H1 (cell line): Measurements from ENCODE around the gene DTWD2. TPM values are rescaled to one million over a fixed set of nuclear protein-coding genes. Genes with fewer than 3 reads are reported as not detected.

Source experiments
- CTCF ChIA-PET: fragments of 300-600 bp; sonication (Branson Sonifier 250); formaldehyde crosslinking; loops from one replicate; lab custom pipeline; 2021; ENCODE audit not compliant: partially characterized antibody; lab: Charles Lee
- POLR2A ChIA-PET: fragments of 300-600 bp; sonication (Branson Sonifier 250); formaldehyde crosslinking; loops from one replicate; lab custom pipeline; 2021; ENCODE audit warnings: inconsistent platforms; ENCODE audit not compliant: partially characterized antibody; lab: Charles Lee
- DNase-seq, 2 experiments: peaks; one replicate each; pipeline versions ENCODE4 v3.0.0 to v3.0.0-alpha.2; 2010 to 2022; ENCODE audit warnings: low spot score in 2 of 2, low read depth in 1 of 2, mixed read lengths in 1 of 2
- FAIRE-seq: peaks from 2 replicates; lab custom pipeline; 2011; peaks lifted over from hg19 to GRCh38; lab: Jason Lieb, UNC
- H2AFZ ChIP-seq: 2 replicates; pipeline ENCODE4 v1.8.1; 2012; ENCODE audit warnings: low read length, inconsistent platforms
- H2AK5ac ChIP-seq: 2 replicates; pipeline ENCODE4 v1.6.1; 2013; ENCODE audit warnings: low read depth, low read length
- H2BK120ac ChIP-seq: replicated peaks from 2 replicates; pipeline ENCODE3; 2013; ENCODE audit warnings: low read depth, low read length, inconsistent platforms
- H2BK12ac ChIP-seq: 2 replicates; pipeline ENCODE4 v1.6.1; 2013; ENCODE audit warnings: low read depth, low read length
- H2BK15ac ChIP-seq: 2 replicates; pipeline ENCODE4 v1.6.1; 2013; ENCODE audit warnings: low read length
- H2BK20ac ChIP-seq: 2 replicates; pipeline ENCODE4 v1.6.1; 2013; ENCODE audit warnings: low read length
- H2BK5ac ChIP-seq: 2 replicates; pipeline ENCODE4 v1.6.1; 2013; ENCODE audit warnings: low read depth, low read length
- H3K14ac ChIP-seq: 2 replicates; pipeline ENCODE4 v1.6.1; 2013; ENCODE audit warnings: inconsistent platforms; ENCODE audit not compliant: insufficient read length
- H3K18ac ChIP-seq: 2 replicates; pipeline ENCODE4 v1.6.1; 2013; ENCODE audit warnings: low read length; ENCODE audit errors: extremely low read depth
- H3K23ac ChIP-seq: 2 replicates; pipeline ENCODE4 v1.6.1; 2013; ENCODE audit warnings: inconsistent platforms; ENCODE audit not compliant: insufficient read length
- H3K23me2 ChIP-seq: 2 replicates; pipeline ENCODE4 v1.6.1; 2013; ENCODE audit warnings: low read depth, low read length
- H3K27ac ChIP-seq: 2 replicates; pipeline ENCODE4 v1.6.1; 2011; ENCODE audit warnings: low read depth, low read length, inconsistent platforms
- H3K27me3 ChIP-seq, 4 experiments: replicated peaks in 1 of 4; 1 replicate in 1 of 4; 2 replicates in 3 of 4; pipeline versions ENCODE4 v1.6.1 to v1.8.1; 2011 to 2013; ENCODE audit warnings: low read length in 3 of 4, mild to moderate bottlenecking in 3 of 4, inconsistent platforms in 2 of 4, mixed read lengths in 2 of 4, moderate library complexity in 1 of 4; ENCODE audit not compliant: control insufficient read depth in 3 of 4, insufficient read depth in 3 of 4; ENCODE audit errors: extremely low read depth in 1 of 4
- H3K36me3 ChIP-seq, 4 experiments: 2 replicates each; pipeline versions ENCODE4 v1.6.1 to v1.8.1; 2011 to 2013; ENCODE audit warnings: mild to moderate bottlenecking in 4 of 4, low read length in 3 of 4, moderate library complexity in 2 of 4, control low read depth in 1 of 4, inconsistent platforms in 1 of 4; ENCODE audit not compliant: insufficient read depth in 4 of 4, control insufficient read depth in 2 of 4
- H3K4ac ChIP-seq: replicated peaks from 2 replicates; pipeline ENCODE3; 2013; ENCODE audit warnings: low read length, low read depth, mixed read lengths, inconsistent platforms; ENCODE audit not compliant: insufficient read length
- H3K4me1 ChIP-seq, 4 experiments: replicated peaks in 1 of 4; 1 replicate in 1 of 4; 2 replicates in 3 of 4; pipeline versions ENCODE4 v1.6.1 to v1.8.1; 2011 to 2013; ENCODE audit warnings: low read length in 3 of 4, inconsistent platforms in 2 of 4, mixed read lengths in 1 of 4; ENCODE audit not compliant: insufficient read depth in 4 of 4, control insufficient read depth in 3 of 4
- H3K4me2 ChIP-seq, 2 experiments: 2 replicates each; pipeline versions ENCODE4 v1.6.1 to v1.8.1; 2011 to 2013; ENCODE audit warnings: low read depth in 2 of 2, low read length in 2 of 2, control low read depth in 1 of 2, inconsistent platforms in 1 of 2, mild to moderate bottlenecking in 1 of 2; ENCODE audit not compliant: insufficient read depth in 1 of 2
- H3K4me3 ChIP-seq, 4 experiments: fragments of 200-600, 300-600 bp in 1 of 4; sonication (generic), shearing (Covaris generic), sonication (Bioruptor Twin) in 1 of 4; 2 replicates each; pipeline versions ENCODE4 v1.5.1 to v1.8.1; 2011 to 2016; ENCODE audit warnings: low read length in 4 of 4, low read depth in 3 of 4, control low read depth in 2 of 4, inconsistent platforms in 2 of 4, mild to moderate bottlenecking in 2 of 4, mixed read lengths in 1 of 4, moderate library complexity in 1 of 4; ENCODE audit not compliant: insufficient read depth in 2 of 4; ENCODE audit errors: extremely low read depth in 1 of 4
- H3K56ac ChIP-seq: replicated peaks from 2 replicates; pipeline ENCODE3; 2013; ENCODE audit warnings: low read depth, mild to moderate bottlenecking, mixed read lengths, low read length, inconsistent platforms; ENCODE audit not compliant: insufficient read length
- H3K79me1 ChIP-seq: 2 replicates; pipeline ENCODE4 v1.6.1; 2013; ENCODE audit warnings: low read depth, low read length, control low read depth
- H3K79me2 ChIP-seq, 2 experiments: 2 replicates each; pipeline versions ENCODE4 v1.6.1 to v1.8.1; 2012 to 2013; ENCODE audit warnings: low read length in 2 of 2, mild to moderate bottlenecking in 2 of 2, inconsistent platforms in 1 of 2; ENCODE audit not compliant: insufficient read depth in 2 of 2, control insufficient read depth in 1 of 2
- H3K9ac ChIP-seq, 4 experiments: replicated peaks in 1 of 4; 1 replicate in 1 of 4; 2 replicates in 3 of 4; pipeline versions ENCODE4 v1.6.1 to v1.8.1; 2011 to 2013; ENCODE audit warnings: low read depth in 3 of 4, low read length in 3 of 4, control low read depth in 2 of 4, mild to moderate bottlenecking in 2 of 4, moderate library complexity in 2 of 4, inconsistent platforms in 1 of 4; ENCODE audit errors: extremely low read depth in 1 of 4
- H3K9me3 ChIP-seq, 2 experiments: 2 replicates each; pipeline versions ENCODE4 v1.6.1 to v1.8.1; 2012 to 2013; ENCODE audit warnings: mild to moderate bottlenecking in 2 of 2, moderate library complexity in 2 of 2, control low read depth in 1 of 2, inconsistent platforms in 1 of 2, low read depth in 1 of 2, low read length in 1 of 2, mixed read lengths in 1 of 2; ENCODE audit not compliant: insufficient read depth in 2 of 2
- H4K20me1 ChIP-seq, 2 experiments: replicated peaks in 1 of 2; 2 replicates each; pipeline versions ENCODE3 to v1.8.1; 2011 to 2013; ENCODE audit warnings: inconsistent platforms in 2 of 2, low read length in 2 of 2, mild to moderate bottlenecking in 1 of 2; ENCODE audit not compliant: insufficient read depth in 2 of 2, control insufficient read depth in 1 of 2
- H4K5ac ChIP-seq: 2 replicates; pipeline ENCODE4 v1.6.1; 2013; ENCODE audit warnings: low read length, low read depth, mixed read lengths, inconsistent platforms; ENCODE audit not compliant: insufficient read length
- H4K8ac ChIP-seq: 2 replicates; pipeline ENCODE4 v1.8.0; 2013; ENCODE audit warnings: mild to moderate bottlenecking, moderate library complexity, low read length, inconsistent platforms; ENCODE audit not compliant: insufficient read depth; ENCODE audit errors: extremely low read depth
- H4K91ac ChIP-seq: replicated peaks from 2 replicates; pipeline ENCODE3; 2013; ENCODE audit warnings: low read length, mixed read lengths, inconsistent platforms; ENCODE audit not compliant: insufficient read length
- BRCA1 ChIP-seq: IDR thresholded peaks from 2 replicates; pipeline ENCODE4 v1.6.1; 2012; ENCODE audit warnings: low read depth, low read length, improper control_type of control experiment
- MAFK ChIP-seq: IDR thresholded peaks from 2 replicates; pipeline ENCODE4 v1.6.1; 2012; ENCODE audit warnings: low read depth, mild to moderate bottlenecking, improper control_type of control experiment, low read length
- RAD21 ChIP-seq, 2 experiments: IDR thresholded peaks in 1 of 2; conservative IDR thresholded peaks in 1 of 2; 2 replicates each; pipeline ENCODE4 v1.6.1; 2011; ENCODE audit warnings: low read depth in 2 of 2, low read length in 2 of 2, improper control_type of control experiment in 1 of 2, inconsistent platforms in 1 of 2, mild to moderate bottlenecking in 1 of 2, moderate library complexity in 1 of 2
- SAP30 ChIP-seq: fragments of 300-600 bp; sonication (generic); IDR thresholded peaks from 2 replicates; pipeline ENCODE4 v1.7.1; 2012; ENCODE audit warnings: low read length, moderate library complexity, mild to moderate bottlenecking, inconsistent platforms; ENCODE audit not compliant: insufficient read depth, insufficient replicate concordance
- WGBS, 2 experiments: shearing (Covaris generic) in 1 of 2; methylation state at CpG; one replicate each; pipeline versions ENCODE4 v1.1.6 to v1.1.7; 2013 to 2015; ENCODE audit warnings: low lambda C conversion rate in 2 of 2, mixed read lengths in 2 of 2, inconsistent platforms in 1 of 2, low coverage in 1 of 2, missing lambda C conversion rate in 1 of 2; ENCODE audit not compliant: insufficient replicate concordance in 2 of 2, insufficient coverage in 1 of 2, insufficient read length in 1 of 2; ENCODE audit errors: extremely low coverage in 1 of 2, missing lambda C conversion rate in 1 of 2; 5-methylcytosine and 5-hydroxymethylcytosine counted together
- polyA plus RNA-seq, 7 experiments: library from polyadenylated mRNA; depleted of rRNA in 3 of 7; stranded (reverse) in 5 of 7; unstranded in 2 of 7; fragments of >200 nt in 5 of 7; fragments of 200-250 nt in 2 of 7; gene quantifications; 1 replicate in 5 of 7; 2 replicates in 1 of 7; 4 replicates in 1 of 7; pipeline versions ENCODE4 v1.2.1 to v1.2.3, GENCODE V29; 2011 to 2013; ENCODE audit warnings: missing spikeins in 2 of 7, mixed read lengths in 2 of 7
- total RNA-seq: library from RNA; stranded (reverse); fragmentation: NEBNext Ultra II Directional; extraction: Animal tissue kit (Norgen Biotek cat#: 25700); gene quantifications from 2 replicates; pipeline ENCODE4 v1.2.1, GENCODE V29; 2021

The DTWD2 gene
- total and polyA plus RNA-seq, 2 of the 8 experiments (the other 6 are each of a cell fraction or from before 2014, with no cell fraction given) = 4.3 to 17.1 TPM

DNA sequence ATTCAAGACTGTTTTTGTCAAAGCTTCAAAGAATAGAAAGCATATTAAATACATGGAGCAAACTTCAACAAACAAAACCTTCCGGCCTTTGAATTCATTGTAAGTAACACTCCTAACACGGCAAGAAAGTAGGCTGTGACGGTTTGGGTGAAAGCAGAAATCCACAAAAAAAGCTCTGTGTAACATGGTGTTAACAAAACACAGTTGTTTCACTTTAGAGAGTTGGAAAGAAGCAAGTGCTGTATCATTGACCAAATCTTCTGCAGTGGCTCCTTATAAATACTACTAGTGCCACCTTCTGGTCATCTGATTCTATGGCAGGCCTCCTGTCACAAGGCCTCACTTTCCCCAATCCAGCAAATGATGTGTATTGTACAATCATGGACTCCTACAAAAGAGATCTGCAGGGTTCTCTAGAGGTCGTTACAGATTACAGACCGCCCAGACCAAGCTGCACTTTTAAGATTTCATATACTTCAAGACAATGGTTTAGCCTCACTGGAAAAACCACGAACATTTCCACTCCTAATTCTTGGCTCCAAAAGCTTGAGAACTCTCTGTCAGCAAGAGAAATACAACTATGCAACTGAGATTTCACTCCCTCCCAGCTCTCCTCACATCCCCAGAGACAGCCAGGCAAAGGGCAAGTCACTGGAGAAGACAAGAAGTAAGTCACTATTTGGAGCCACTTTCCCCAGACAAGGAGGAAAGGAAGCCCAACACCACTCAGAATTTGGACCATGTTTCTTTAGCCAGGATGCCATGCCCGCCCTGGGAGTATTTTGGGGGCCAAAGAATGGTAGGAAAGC is 196.2 kb downstream of the DTWD2 start:
- Histone ChIP-seq H3K36me3 (no peaks in the 10 kb centered on the region), H2BK12ac (no peak overlapping the region), H3K4me3 (no peak overlapping the region), H3K4me2 (no peak overlapping the region), H3K4me1 (peaks cover 0 to 10% (median 4%) of the 10 kb centered on the region in 4 experiments; a peak in 5 of 7 replicates), H2BK15ac (no peak overlapping the region), H3K56ac (no peak overlapping the region), H3K23me2 (no peaks in the 10 kb centered on the region), H2BK120ac (no peak overlapping the region), H2AK5ac (no peak overlapping the region), H2AFZ (peak overlapping the region; percentile 96; the same call in 1 of the 2 replicates), H4K5ac (no peak overlapping the region), H3K9ac (no peak overlapping the region), H3K18ac (no peak overlapping the region), H4K20me1 (no peaks in the 10 kb centered on the region), H2BK20ac (peak overlapping the region; percentile 55), H2BK5ac (no peak overlapping the region), H3K27me3 (no peaks in the 10 kb centered on the region), H3K14ac (no peak overlapping the region), H4K8ac (no peak overlapping the region), H3K9me3 (no peaks in the 10 kb centered on the region), H3K79me1 (no peaks in the 10 kb centered on the region), H3K4ac (no peak overlapping the region), H4K91ac (no peak overlapping the region), H3K23ac (no peak overlapping the region), H3K79me2 (no peaks in the 10 kb centered on the region), H3K27ac (no peak overlapping the region)
- 43% methylated on average over 7 of the region's 7 CpGs; no CpG with 5 or more reads in 1 of the 2 experiments for WGBS, 2 experiments
- peak; percentile 97 for FAIRE-seq
- POLR2A ChIA-PET = no interaction called here
- DNase-seq = peak in 1 of 2 experiments; percentile 2
- CTCF ChIA-PET = interaction anchor here (0.6 to 5.2 kb wide), 45 partner anchors 8 to 1245 kb away, joined by 3 to 69 read pairs (median 4); partner anchors contain the start of gene DTWD2
- peak; percentile 42; the same call in 1 of the 2 replicates for TF ChIP-seq MAFK
- peak; percentile 90 to 93 for TF ChIP-seq RAD21 (IDR thresholded peaks at IDR 0.05 in 1 of 2, conservative IDR thresholded peaks at IDR 0.05 in 1 of 2; ENCODE audit: low read depth in 2 of 2, low read length in 2 of 2)
- no peak for TF ChIP-seq BRCA1
- TF ChIP-seq SAP30 = no peak
